GM21526 (cell line): ENCODE results near the gene PLS1.
"Not testable (repeated sequence)": the region's sequence is repeated elsewhere in the genome, so short reads cannot be mapped to it uniquely, and the experiment has no call there.

ENCODE experiments used
- ATAC-seq: cut with Tn5 transposase; IDR thresholded peaks from one replicate; pipeline ENCODE4 v1.9.1; 2021; ENCODE audit warnings: moderate library complexity; ENCODE audit not compliant: unreplicated experiment, low FRiP score

The PLS1 gene

GRCh38 chr3:142680710-142681109 lies 84.5 kb downstream of the PLS1 start:
- no peak for ATAC-seq

- no peak for ATAC-seq
Measured at GRCh38 chr3:142690613-142691012, 94.4 kb downstream of the PLS1 start.

GRCh38 chr3:142691527-142691926 lies 95.3 kb downstream of the PLS1 start:
- ATAC-seq, result no peak

- ATAC-seq, result no peak
Measured at GRCh38 chr3:142693136-142693853, 97.1 kb downstream of the PLS1 start.

- no peak for ATAC-seq
Measured at GRCh38 chr3:142694225-142694624, 98.0 kb downstream of the PLS1 start.

GRCh38 chr3:142705198-142705597 lies 109.0 kb downstream of the PLS1 start:
- no peak for ATAC-seq

GRCh38 chr3:142706321-142707127 lies 110.3 kb downstream of the PLS1 start:
- ATAC-seq, result no peak

GRCh38 chr3:142709207-142709606 lies 113.0 kb downstream of the PLS1 start:
- ATAC-seq, result no peak

GRCh38 chr3:142714882-142715281 lies 118.7 kb downstream of the PLS1 start:
- not testable (repeated sequence) for ATAC-seq

GRCh38 chr3:142716102-142716501 lies 119.9 kb downstream of the PLS1 start:
- no peak for ATAC-seq

- ATAC-seq, result no peak
Measured at GRCh38 chr3:142723665-142723967, 127.4 kb downstream of the PLS1 start.

- ATAC-seq, result peak; percentile 89
Measured at GRCh38 chr3:142723968-142724681, 127.9 kb downstream of the PLS1 start, which contains the start of gene TRPC1. TSS of gene TRPC1 (plus strand) at chr3:142724034. CDS start at chr3:142724560, 526 bp downstream.

- peak; percentile 24 for ATAC-seq
Measured at GRCh38 chr3:142724682-142725356, 128.6 kb downstream of the PLS1 start.

GRCh38 chr3:142725357-142725739 lies 129.2 kb downstream of the PLS1 start:
- ATAC-seq, result no peak

- no peak for ATAC-seq
Measured at GRCh38 chr3:142726017-142726416, 129.8 kb downstream of the PLS1 start.

- no peak for ATAC-seq
Measured at GRCh38 chr3:142732066-142732465, 135.9 kb downstream of the PLS1 start.

- ATAC-seq, result no peak
Measured at GRCh38 chr3:142734834-142735233, 138.6 kb downstream of the PLS1 start.

- no peak for ATAC-seq
Measured at GRCh38 chr3:142735462-142735861, 139.3 kb downstream of the PLS1 start.

- ATAC-seq, result no peak
Measured at GRCh38 chr3:142738396-142738795, 142.2 kb downstream of the PLS1 start.

GRCh38 chr3:142746646-142747045 lies 150.5 kb downstream of the PLS1 start:
- ATAC-seq, result no peak

GRCh38 chr3:142750531-142750930 lies 154.3 kb downstream of the PLS1 start:
- ATAC-seq, result not testable (repeated sequence)
